22Rv1 (cell line): ENCODE results near the gene COBL.

Source experiments
- CTCF ChIP-seq: fragments of 450-650 bp; IDR thresholded peaks from 2 replicates; pipeline ENCODE4 v1.5.1; 2017; ENCODE audit warnings: mild to moderate bottlenecking
- ZFX ChIP-seq: fragments of 450-650 bp; IDR thresholded peaks from 2 replicates; pipeline ENCODE4 v1.6.1; 2017; ENCODE audit warnings: antibody characterized with exemption, borderline replicate concordance

DNA sequence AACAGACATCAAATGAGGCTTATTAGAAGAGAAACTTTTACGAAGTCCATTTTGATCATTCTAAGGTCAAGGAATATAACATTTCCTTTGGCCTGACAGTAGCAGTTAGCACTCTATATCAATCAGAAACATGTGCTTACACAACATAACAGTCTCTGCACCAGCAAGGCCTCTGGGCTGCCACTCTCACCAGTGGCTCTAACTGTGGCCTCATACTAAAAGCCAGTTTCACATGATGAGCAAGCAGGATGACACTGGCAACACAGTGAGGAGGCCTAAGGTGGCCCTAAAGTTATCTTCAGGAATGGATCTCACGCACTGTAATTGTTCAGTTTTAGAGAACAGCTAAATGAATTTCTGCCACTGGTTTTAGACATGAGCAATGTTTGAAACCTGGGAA is 126.8 kb downstream of the COBL start:
- no peak for TF ChIP-seq CTCF
- no peak for TF ChIP-seq ZFX
